T-helper 2 cell treated with Interferon-gamma antibody and Interleukin-4, amounts not matched to agents 100 ng/mL and 5 ng/mL, for 36 hours (primary cell): ENCODE results near the gene INTS11. TPM values are rescaled to one million over a fixed set of nuclear protein-coding genes. Genes with fewer than 3 reads are reported as not detected.

Experiments
- intact Hi-C: fragments of 100-400 bp; cut with micrococcal nuclease; formaldehyde crosslinking; loops from one replicate; pipeline ENCODE4 v1.15.1; 2023
- total RNA-seq: library from RNA; stranded (reverse); gene quantifications from 2 replicates; pipeline ENCODE4 v1.2.3, GENCODE V29; 2022

The INTS11 gene
- total RNA-seq, 1 donor from 2014 or later = 116 TPM

- intact Hi-C loops = loop anchor here (2.0 kb wide), 1 partner anchor 168 kb away; no protein-coding TSS in a partner anchor
These were observed 33.4 kb downstream of the INTS11 start for GRCh38 chr1:1291023-1291528.

GRCh38 chr1:1290238-1290731 is 34.2 kb downstream of the INTS11 start:
- intact Hi-C loops = loop anchor here (2.0 kb wide), 1 partner anchor 167 kb away; no protein-coding TSS in a partner anchor

- intact Hi-C loops = no loop called here
These were observed 37.0 kb downstream of the INTS11 start for GRCh38 chr1:1287288-1288110.

GRCh38 chr1:1286313-1287261 is 37.9 kb downstream of the INTS11 start:
- intact Hi-C loops = no loop called here

GRCh38 chr1:1285611-1286311 is 38.7 kb downstream of the INTS11 start:
- intact Hi-C loops = no loop called here

GRCh38 chr1:1285102-1285571 is 39.3 kb downstream of the INTS11 start:
- intact Hi-C loops = no loop called here

- intact Hi-C loops = no loop called here
These were observed 40.0 kb downstream of the INTS11 start for GRCh38 chr1:1284221-1285101.

GRCh38 chr1:1283821-1284220 is 40.6 kb downstream of the INTS11 start:
- intact Hi-C loops = no loop called here

- intact Hi-C loops = no loop called here
These were observed 41.5 kb downstream of the INTS11 start for GRCh38 chr1:1282998-1283397.

- intact Hi-C loops = no loop called here
These were observed 42.7 kb downstream of the INTS11 start for GRCh38 chr1:1281533-1282321.

- intact Hi-C loops = no loop called here
These were observed 43.5 kb downstream of the INTS11 start for GRCh38 chr1:1280782-1281481.

- intact Hi-C loops = no loop called here
These were observed 45.4 kb downstream of the INTS11 start for GRCh38 chr1:1279028-1279427.

GRCh38 chr1:1278620-1279019 is 45.8 kb downstream of the INTS11 start:
- intact Hi-C loops = no loop called here

GRCh38 chr1:1275836-1276235 is 48.6 kb downstream of the INTS11 start:
- intact Hi-C loops = no loop called here

GRCh38 chr1:1274931-1275431 is 49.5 kb downstream of the INTS11 start:
- intact Hi-C loops = no loop called here

GRCh38 chr1:1274299-1274930 is 50.0 kb downstream of the INTS11 start:
- intact Hi-C loops = no loop called here

- intact Hi-C loops = loop anchor here (1.0 to 2.0 kb wide), 3 partner anchors 35 to 157 kb away; partner anchors contain the start of genes B3GALT6, C1orf159, PUSL1 and SDF4
These were observed 50.8 kb downstream of the INTS11 start, which contains the start of gene UBE2J2 for GRCh38 chr1:1273512-1274298. TSS of gene UBE2J2 (minus strand) at chr1:1273854. CDS start at chr1:1267992, 5,862 bp downstream.
